Measurements from ENCODE around the gene SP3. TPM values are rescaled to one million over a fixed set of nuclear protein-coding genes. Genes with fewer than 3 reads are reported as not detected.
A peak's percentile ranks its signal among the peaks of the same experiment; 100 is the strongest.

The SP3 gene
- total RNA-seq, 1 donor from 2014 or later, result 77.4 TPM

GRCh38 chr2:173999724-174000123 lies 34.6 kb upstream of the SP3 start:
- DNase-seq (no peak), ATAC-seq (no peak)
- intact Hi-C loops (cut with DNase I), result no loop called here
- H3K4me1 ChIP-seq, result peaks cover 12% of the 10 kb centered on the region
- H3K9me3 ChIP-seq, result no peaks in the 10 kb centered on the region
- H3K27ac ChIP-seq, result no peak overlapping the region
- TF ChIP-seq CTCF (IDR thresholded peaks at IDR 0.05), result no peak
- no peak overlapping the region for H3K4me3 ChIP-seq
- no peaks in the 10 kb centered on the region for H3K36me3 ChIP-seq
- H3K27me3 ChIP-seq, result no peaks in the 10 kb centered on the region

GRCh38 chr2:173999272-173999671 lies 34.1 kb upstream of the SP3 start:
- intact Hi-C loops (cut with DNase I), result no loop called here
- Histone ChIP-seq H3K4me3 (no peak overlapping the region), H3K4me1 (peaks cover 12% of the 10 kb centered on the region), H3K36me3 (no peaks in the 10 kb centered on the region), H3K9me3 (no peaks in the 10 kb centered on the region), H3K27ac (no peak overlapping the region), H3K27me3 (no peaks in the 10 kb centered on the region)
- TF ChIP-seq CTCF (IDR thresholded peaks at IDR 0.05), result no peak
- ATAC-seq (no peak), DNase-seq (no peak)

GRCh38 chr2:173998386-173998785 lies 33.2 kb upstream of the SP3 start:
- Histone ChIP-seq H3K36me3 (no peaks in the 10 kb centered on the region), H3K27ac (no peak overlapping the region), H3K9me3 (no peaks in the 10 kb centered on the region), H3K4me3 (no peak overlapping the region), H3K27me3 (no peaks in the 10 kb centered on the region), H3K4me1 (peaks cover 12% of the 10 kb centered on the region)
- ATAC-seq, result peak; percentile 24
- no peak for TF ChIP-seq CTCF (IDR thresholded peaks at IDR 0.05)
- DNase-seq, result no peak
- intact Hi-C loops (cut with DNase I), result no loop called here

- peak overlapping the region; percentile 25 for H3K27ac ChIP-seq
These were observed 32.6 kb upstream of the SP3 start for GRCh38 chr2:173997753-173998152.

GRCh38 chr2:173997269-173997668 lies 32.1 kb upstream of the SP3 start:
- Histone ChIP-seq H3K4me1 (peaks cover 12% of the 10 kb centered on the region), H3K36me3 (no peaks in the 10 kb centered on the region), H3K4me3 (no peak overlapping the region), H3K9me3 (no peaks in the 10 kb centered on the region), H3K27me3 (no peaks in the 10 kb centered on the region), H3K27ac (peak overlapping the region; percentile 25)
- intact Hi-C loops (cut with DNase I), result no loop called here
- TF ChIP-seq CTCF (IDR thresholded peaks at IDR 0.05), result no peak
- DNase-seq (peak; percentile 90), ATAC-seq (peak; percentile 98)

More at GRCh38 chr2:173997753-173998152, 32.6 kb upstream of the SP3 start:
- Histone ChIP-seq H3K27me3 (no peaks in the 10 kb centered on the region), H3K4me1 (peaks cover 12% of the 10 kb centered on the region), H3K4me3 (no peak overlapping the region), H3K36me3 (no peaks in the 10 kb centered on the region), H3K9me3 (no peaks in the 10 kb centered on the region)
- ATAC-seq, result no peak
- no peak for TF ChIP-seq CTCF (IDR thresholded peaks at IDR 0.05)
- DNase-seq, result no peak
- intact Hi-C loops (cut with DNase I), result no loop called here

- H3K4me1 ChIP-seq, result peaks cover 15% of the 10 kb centered on the region
- no peaks in the 10 kb centered on the region for H3K36me3 ChIP-seq
- DNase-seq, result no peak
- TF ChIP-seq CTCF (IDR thresholded peaks at IDR 0.05), result no peak
- no peak overlapping the region for H3K4me3 ChIP-seq
- H3K27ac ChIP-seq, result no peak overlapping the region
- intact Hi-C loops (cut with DNase I), result no loop called here
- no peak for ATAC-seq
- no peaks in the 10 kb centered on the region for H3K9me3 ChIP-seq
- no peaks in the 10 kb centered on the region for H3K27me3 ChIP-seq
These were observed 31.6 kb upstream of the SP3 start for GRCh38 chr2:173996766-173997165.
